IPS-NIHi11 (cell line): ENCODE measurements around the gene TUBE1.

Source experiments
- DNase-seq: peaks from one replicate; pipeline ENCODE4 v3.0.0; 2012; ENCODE audit warnings: mixed read lengths, low spot score

The TUBE1 gene

DNA sequence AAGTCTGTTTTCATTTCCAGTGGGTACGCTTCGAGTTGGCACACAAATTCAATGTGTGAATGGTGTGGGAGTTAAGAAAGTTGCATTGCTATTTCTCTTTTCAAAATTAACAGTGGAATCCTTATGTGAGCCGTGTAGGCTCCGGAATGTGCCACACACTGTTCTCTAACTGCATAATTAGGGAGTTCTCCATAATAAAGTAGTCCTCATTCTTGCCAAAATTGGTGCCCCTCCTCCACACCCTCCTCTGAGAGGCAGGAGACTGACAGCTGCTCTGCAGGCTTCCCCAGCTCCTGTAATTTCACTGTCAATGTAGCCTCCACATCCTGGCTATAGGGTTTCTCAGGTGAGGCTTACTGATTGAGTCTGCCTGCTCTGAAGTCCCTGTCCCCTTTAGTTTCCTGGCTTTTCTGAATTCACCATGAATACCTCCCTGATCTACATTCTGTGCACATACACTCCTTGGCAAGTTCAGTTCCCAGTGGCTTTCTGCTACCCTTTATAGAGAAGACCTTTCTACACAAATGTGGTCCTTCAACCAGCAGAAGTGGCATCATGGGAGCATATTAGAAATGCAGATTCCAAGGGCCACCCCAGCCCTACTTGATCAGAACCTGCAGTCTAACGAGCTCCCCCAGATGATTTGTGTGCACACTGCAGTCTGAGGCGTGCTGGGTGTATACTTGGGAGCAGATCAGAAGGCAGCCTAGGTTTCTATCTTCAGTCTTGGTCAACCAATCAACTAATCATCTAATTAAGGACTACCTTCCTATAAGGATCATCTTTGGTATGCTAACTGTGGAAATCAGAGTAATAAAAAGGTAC is 53.3 kb downstream of the TUBE1 start:
- no peak for DNase-seq

GRCh38 chr6:112032728-112033127 is 54.6 kb downstream of the TUBE1 start:
- no peak for DNase-seq

- DNase-seq, result no peak
These were observed 55.3 kb downstream of the TUBE1 start for GRCh38 chr6:112031960-112032359.

DNA sequence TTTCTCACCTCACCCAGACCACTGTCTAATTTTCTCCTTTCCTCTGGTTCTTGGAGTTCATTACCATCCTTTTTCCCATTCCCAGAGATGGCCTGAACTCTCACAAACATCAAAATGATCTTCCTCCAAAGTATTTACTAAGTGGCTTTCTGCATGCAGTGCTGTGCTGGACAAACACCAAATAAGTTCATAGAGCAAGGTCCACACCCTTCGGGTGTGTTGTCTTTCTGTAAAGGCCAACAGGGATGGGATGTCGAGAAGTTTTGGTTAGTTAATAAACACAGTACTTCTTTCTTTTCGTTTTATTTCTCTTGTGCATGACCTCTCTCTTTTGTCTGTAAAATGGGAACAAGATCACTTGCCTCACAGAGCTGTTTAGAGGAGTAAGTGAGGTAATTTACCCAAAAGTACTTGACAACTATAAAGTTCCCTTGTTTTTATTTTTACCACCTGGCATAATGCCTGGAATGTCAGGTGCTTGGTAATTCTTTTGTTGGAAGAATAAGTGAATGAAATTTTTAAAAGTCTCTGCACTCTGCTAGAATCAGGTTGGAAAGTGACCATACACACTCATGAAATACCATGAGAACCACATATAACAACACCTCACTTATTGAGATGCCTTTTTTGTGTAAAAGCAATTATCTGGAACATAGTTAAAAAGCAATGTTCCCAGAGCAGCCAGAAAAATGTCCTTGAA is 56.2 kb downstream of the TUBE1 start:
- no peak for DNase-seq

DNA sequence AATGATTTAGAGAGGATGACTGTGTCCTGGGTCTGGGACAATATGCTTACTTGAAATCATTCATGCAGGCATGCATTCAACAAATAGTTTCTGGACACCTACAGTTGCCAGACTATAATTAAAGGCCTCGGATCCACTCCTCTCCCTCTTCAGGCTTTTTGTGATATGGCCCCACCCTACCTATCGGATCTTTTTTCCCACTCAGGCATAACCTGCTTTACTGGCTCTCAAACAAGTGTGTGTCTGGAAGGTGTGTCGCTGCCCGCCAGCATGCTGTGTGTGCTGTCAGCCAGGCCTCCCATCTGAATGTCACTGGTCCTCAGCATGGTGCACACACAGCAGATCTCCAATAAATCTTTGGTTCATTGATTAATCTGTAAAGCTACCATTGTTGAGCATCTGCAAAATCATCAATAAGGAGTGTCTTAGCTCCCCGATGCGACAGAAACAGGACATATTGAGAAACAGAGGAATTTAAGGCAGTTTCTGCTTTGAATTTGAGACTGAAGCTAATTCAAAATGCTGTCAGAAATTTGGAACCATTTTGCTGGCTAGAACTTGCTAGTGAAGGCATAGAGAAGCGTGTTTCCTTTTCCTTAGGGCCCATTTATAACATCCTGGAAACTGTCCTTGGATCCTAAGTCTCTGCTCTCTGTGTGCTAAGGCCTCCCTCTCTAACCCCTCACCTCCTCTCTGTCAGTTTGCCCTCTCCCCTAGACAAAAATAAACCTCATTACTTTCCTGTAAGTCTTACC is 56.9 kb downstream of the TUBE1 start:
- no peak for DNase-seq

GRCh38 chr6:112029045-112029822 is 58.0 kb downstream of the TUBE1 start:
- DNase-seq, result peak; percentile 75

DNA sequence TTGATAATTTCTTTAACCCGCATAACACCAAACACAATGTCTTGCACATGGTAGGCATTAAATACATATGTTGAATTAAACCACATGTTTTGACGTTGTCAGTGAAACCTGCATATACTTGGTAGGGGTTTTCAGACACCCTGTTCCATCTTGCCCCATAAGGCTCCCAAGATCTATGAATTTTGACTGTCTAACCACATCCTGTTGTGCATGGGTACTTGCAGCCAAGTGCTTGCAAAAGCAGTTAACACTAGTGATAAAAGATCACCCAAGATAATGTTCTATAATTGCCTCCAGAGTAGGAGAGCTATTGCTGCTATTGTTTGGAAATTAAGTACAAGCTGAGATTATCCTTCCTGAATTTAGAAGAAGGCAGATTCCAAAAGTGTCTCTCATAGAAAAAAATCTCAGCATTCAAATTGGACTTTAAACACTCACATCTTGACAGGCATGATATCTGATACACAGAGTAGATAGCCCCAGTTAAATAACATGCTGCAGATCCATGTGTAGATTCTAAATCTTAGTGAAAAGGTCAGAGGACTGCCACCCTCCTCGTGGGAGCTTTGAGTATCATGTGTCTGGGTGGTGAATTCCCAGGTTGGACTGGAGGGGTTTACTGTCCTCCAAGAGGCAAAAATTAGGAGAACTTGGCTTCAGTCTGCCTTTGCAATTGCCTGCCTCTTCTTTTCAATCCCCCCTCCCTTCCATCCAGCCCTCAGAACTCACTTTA is 59.2 kb downstream of the TUBE1 start:
- no peak for DNase-seq

GRCh38 chr6:112026933-112027332 is 60.3 kb downstream of the TUBE1 start:
- no peak for DNase-seq

DNA sequence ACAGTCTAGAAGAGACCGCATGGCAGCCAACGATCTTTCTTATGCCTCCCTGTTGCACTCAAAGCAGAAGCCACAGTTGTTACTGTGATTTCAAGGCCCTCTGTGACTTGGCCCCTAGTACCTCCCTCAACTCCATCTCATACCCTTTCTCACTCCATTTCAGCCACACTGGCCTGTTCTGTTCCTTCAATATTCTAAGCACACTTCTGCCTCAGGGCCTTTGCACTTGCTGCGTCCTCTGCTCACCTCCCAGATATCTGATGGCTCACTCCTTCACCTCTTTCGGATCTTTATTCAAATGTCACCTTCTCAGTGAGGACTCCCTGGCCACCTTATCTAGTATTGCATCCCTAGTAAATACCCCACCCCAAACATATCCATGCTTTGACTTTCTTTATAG is 62.8 kb downstream of the TUBE1 start:
- DNase-seq, result no peak

DNA sequence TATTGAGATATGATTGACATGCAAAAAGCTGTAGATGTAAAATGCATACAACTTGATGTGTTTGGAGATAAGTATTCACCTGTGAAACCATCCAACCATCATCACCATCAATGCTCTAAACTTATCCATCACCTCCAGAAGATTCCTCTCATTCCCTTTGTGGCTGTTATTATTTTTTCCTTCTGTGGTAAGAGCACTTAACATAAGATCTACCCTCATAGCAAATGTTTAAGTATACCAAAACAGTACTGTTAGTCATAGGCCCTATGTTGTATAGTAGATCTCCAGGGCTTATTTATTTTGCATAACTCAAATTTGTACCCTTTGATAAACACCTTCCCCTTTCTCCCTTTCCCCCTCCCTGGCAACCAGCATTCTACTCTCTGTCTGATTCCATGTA is 64.5 kb downstream of the TUBE1 start:
- no peak for DNase-seq

DNA sequence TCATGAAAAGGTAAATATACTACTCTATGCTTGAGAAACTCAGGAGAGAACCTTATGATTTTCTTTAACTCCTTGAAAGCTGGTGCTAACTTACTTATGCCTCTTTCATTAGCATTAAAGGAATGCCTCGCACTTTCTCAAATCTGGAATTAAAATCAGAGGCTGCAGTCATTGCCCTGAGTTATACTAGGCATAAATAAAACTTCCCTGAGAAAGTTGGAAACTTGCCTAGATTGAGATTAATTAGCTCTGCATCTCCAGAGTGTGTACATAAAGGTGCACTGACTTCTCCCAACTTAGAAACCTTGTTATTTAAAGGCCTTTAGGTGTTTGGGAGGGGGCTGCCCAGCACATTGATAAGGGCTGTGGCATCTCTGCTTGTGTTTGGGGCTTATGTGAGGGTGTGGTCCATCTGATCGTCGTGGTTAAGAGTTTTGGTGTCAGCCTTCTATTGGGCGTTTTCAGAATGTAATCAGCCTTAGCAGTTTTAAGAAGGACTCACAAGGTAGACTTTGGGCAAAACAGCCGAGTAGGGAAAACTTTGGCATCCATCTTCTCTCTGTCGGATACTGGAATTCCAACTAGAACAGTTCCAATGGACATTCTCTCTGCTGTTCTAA is 65.5 kb downstream of the TUBE1 start:
- no peak for DNase-seq
